BE2C (cell line): ENCODE results near the gene SLC25A21.

Experiments
- DNase-seq: peaks from one replicate; pipeline ENCODE4 v3.0.0-alpha.2; 2020
- H3K27me3 ChIP-seq: fragments of 250-450 bp; sonication (Bioruptor Pico); 2 replicates; pipeline ENCODE4 v1.5.1; 2020; ENCODE audit warnings: mild to moderate bottlenecking
- H3K36me3 ChIP-seq: fragments of 250-450 bp; sonication (Bioruptor Pico); 2 replicates; pipeline ENCODE4 v1.5.1; 2020; ENCODE audit warnings: mild to moderate bottlenecking
- H3K4me1 ChIP-seq: fragments of 250-450 bp; sonication (Bioruptor Pico); 2 replicates; pipeline ENCODE4 v1.5.1; 2020
- H3K4me3 ChIP-seq: 2 replicates; pipeline ENCODE4 v1.5.1; 2011; ENCODE audit warnings: low read depth, low read length
- H3K9me3 ChIP-seq: fragments of 250-450 bp; sonication (Bioruptor Pico); 2 replicates; pipeline ENCODE4 v1.5.1; 2020
- CTCF ChIP-seq: IDR thresholded peaks from 2 replicates; pipeline ENCODE4 v1.5.1; 2012; ENCODE audit warnings: mild to moderate bottlenecking, low read depth, low read length

Gene SLC25A21

GRCh38 chr14:36947362-36947761 is 225.0 kb downstream of the SLC25A21 start:
- H3K4me3 ChIP-seq, result no peak overlapping the region
- H3K27me3 ChIP-seq, result no peaks in the 10 kb centered on the region
- H3K36me3 ChIP-seq, result no peaks in the 10 kb centered on the region
- no peaks in the 10 kb centered on the region for H3K4me1 ChIP-seq
- TF ChIP-seq CTCF, result no peak
- no peaks in the 10 kb centered on the region for H3K9me3 ChIP-seq
- DNase-seq, result no peak

- no peak for DNase-seq
- Histone ChIP-seq H3K27me3 (no peaks in the 10 kb centered on the region), H3K36me3 (no peaks in the 10 kb centered on the region), H3K9me3 (no peaks in the 10 kb centered on the region), H3K4me3 (no peak overlapping the region), H3K4me1 (no peaks in the 10 kb centered on the region)
- no peak for TF ChIP-seq CTCF
These were observed 225.5 kb downstream of the SLC25A21 start for GRCh38 chr14:36946872-36947271.

GRCh38 chr14:36944307-36945010 is 227.9 kb downstream of the SLC25A21 start:
- no peak for DNase-seq
- Histone ChIP-seq H3K27me3 (peaks cover 10% of the 10 kb centered on the region), H3K9me3 (no peaks in the 10 kb centered on the region), H3K4me3 (no peak overlapping the region), H3K4me1 (no peaks in the 10 kb centered on the region), H3K36me3 (no peaks in the 10 kb centered on the region)
- TF ChIP-seq CTCF, result no peak

GRCh38 chr14:36942522-36943245 is 229.7 kb downstream of the SLC25A21 start:
- TF ChIP-seq CTCF, result no peak
- Histone ChIP-seq H3K27me3 (peaks cover 14% of the 10 kb centered on the region), H3K9me3 (no peaks in the 10 kb centered on the region), H3K4me1 (no peaks in the 10 kb centered on the region), H3K36me3 (no peaks in the 10 kb centered on the region), H3K4me3 (no peak overlapping the region)
- DNase-seq, result no peak

GRCh38 chr14:36941783-36942521 is 230.5 kb downstream of the SLC25A21 start:
- DNase-seq, result peak; percentile 61
- Histone ChIP-seq H3K9me3 (no peaks in the 10 kb centered on the region), H3K36me3 (no peaks in the 10 kb centered on the region), H3K4me1 (no peaks in the 10 kb centered on the region), H3K27me3 (peaks cover 20% of the 10 kb centered on the region), H3K4me3 (no peak overlapping the region)
- peak; percentile 97 for TF ChIP-seq CTCF
